Panc1 (cell line): ENCODE results near the gene PPCS.

Source experiments
- SIN3A ChIP-seq: IDR thresholded peaks from 2 replicates; pipeline ENCODE4 v1.6.1; 2012; ENCODE audit warnings: low read depth, mild to moderate bottlenecking, low read length, moderate library complexity, borderline replicate concordance; ENCODE audit not compliant: insufficient read depth
- TF ChIP-seq, protein P1 (sequence below): fragments of 450-650 bp; IDR thresholded peaks from 2 replicates; pipeline ENCODE4 v1.5.1; 2017; ENCODE audit warnings: mild to moderate bottlenecking
- TF ChIP-seq, protein P2 (sequence below), 2 experiments: IDR thresholded peaks; 2 replicates each; pipeline ENCODE4 v1.6.1; 2011 to 2012; ENCODE audit warnings: low read depth in 2 of 2, control low read depth in 1 of 2, low read length in 1 of 2, mild to moderate bottlenecking in 1 of 2, moderate library complexity in 1 of 2; ENCODE audit not compliant: insufficient read depth in 1 of 2

DNA sequence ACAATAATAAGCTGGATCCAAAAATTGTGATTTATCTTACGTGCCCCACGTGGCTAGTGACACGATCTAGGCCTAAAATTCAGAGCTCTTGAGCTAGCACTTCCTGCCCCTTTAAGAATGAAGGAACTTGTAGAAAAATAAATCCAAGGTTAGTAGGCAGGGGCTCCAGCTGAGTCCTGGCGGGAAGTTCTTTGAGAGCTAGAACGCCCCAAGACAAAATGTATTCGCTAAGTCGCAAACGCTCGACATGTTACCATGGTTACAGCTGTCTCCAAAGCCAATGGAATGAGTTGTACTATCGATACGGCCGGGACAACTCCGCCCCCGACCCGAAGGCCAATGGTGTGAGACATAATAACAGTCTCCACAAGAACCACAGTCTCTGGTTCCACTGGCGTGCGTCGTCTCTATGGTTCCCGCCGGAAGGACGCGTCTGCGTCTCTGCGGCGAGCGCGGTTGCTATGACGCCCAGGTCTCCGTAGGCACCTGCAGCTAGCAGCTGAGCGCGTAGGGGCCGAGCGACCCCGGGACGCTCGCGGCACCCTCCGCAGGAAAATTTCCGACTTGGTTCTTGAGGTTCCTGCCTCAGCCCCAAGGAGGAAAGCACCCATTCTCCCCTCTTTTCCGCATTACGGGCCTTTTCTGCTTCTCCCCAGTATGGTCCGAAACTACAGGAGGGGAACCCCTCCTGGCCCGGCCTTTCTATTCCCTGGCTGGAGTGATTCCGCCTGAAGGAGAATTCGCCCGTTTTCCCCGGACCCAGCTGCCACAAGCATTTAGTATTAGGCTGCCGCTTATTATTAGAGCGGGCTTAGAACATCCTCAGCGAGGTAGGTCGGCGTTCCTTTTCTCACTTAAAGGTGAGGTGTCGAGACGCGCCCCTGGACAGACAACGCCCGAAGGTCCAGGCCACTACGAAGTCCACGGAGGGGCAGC is 6.8 kb downstream of the PPCS start, which contains the start of gene CCDC30:
- TF ChIP-seq, protein P1, sequence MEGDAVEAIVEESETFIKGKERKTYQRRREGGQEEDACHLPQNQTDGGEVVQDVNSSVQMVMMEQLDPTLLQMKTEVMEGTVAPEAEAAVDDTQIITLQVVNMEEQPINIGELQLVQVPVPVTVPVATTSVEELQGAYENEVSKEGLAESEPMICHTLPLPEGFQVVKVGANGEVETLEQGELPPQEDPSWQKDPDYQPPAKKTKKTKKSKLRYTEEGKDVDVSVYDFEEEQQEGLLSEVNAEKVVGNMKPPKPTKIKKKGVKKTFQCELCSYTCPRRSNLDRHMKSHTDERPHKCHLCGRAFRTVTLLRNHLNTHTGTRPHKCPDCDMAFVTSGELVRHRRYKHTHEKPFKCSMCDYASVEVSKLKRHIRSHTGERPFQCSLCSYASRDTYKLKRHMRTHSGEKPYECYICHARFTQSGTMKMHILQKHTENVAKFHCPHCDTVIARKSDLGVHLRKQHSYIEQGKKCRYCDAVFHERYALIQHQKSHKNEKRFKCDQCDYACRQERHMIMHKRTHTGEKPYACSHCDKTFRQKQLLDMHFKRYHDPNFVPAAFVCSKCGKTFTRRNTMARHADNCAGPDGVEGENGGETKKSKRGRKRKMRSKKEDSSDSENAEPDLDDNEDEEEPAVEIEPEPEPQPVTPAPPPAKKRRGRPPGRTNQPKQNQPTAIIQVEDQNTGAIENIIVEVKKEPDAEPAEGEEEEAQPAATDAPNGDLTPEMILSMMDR, result no peak
- peak; percentile 97; the same call in 1 of the 2 replicates for TF ChIP-seq SIN3A
- TF ChIP-seq, protein P2, sequence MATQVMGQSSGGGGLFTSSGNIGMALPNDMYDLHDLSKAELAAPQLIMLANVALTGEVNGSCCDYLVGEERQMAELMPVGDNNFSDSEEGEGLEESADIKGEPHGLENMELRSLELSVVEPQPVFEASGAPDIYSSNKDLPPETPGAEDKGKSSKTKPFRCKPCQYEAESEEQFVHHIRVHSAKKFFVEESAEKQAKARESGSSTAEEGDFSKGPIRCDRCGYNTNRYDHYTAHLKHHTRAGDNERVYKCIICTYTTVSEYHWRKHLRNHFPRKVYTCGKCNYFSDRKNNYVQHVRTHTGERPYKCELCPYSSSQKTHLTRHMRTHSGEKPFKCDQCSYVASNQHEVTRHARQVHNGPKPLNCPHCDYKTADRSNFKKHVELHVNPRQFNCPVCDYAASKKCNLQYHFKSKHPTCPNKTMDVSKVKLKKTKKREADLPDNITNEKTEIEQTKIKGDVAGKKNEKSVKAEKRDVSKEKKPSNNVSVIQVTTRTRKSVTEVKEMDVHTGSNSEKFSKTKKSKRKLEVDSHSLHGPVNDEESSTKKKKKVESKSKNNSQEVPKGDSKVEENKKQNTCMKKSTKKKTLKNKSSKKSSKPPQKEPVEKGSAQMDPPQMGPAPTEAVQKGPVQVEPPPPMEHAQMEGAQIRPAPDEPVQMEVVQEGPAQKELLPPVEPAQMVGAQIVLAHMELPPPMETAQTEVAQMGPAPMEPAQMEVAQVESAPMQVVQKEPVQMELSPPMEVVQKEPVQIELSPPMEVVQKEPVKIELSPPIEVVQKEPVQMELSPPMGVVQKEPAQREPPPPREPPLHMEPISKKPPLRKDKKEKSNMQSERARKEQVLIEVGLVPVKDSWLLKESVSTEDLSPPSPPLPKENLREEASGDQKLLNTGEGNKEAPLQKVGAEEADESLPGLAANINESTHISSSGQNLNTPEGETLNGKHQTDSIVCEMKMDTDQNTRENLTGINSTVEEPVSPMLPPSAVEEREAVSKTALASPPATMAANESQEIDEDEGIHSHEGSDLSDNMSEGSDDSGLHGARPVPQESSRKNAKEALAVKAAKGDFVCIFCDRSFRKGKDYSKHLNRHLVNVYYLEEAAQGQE (IDR thresholded peaks at IDR 0.05; ENCODE audit: insufficient read depth in 1 of 2, low read depth in 2 of 2, low read length in 1 of 2), result no peak
